Skeletal muscle satellite cell (primary cell): ENCODE measurements around the gene NATD1. TPM values are rescaled to one million over a fixed set of nuclear protein-coding genes. Genes with fewer than 3 reads are reported as not detected.

Experiments
- H3K27me3 ChIP-seq: 2 replicates; pipeline ENCODE4 v1.7.0; 2013; ENCODE audit warnings: low read length; ENCODE audit not compliant: control insufficient read depth, insufficient read depth
- H3K36me3 ChIP-seq: 2 replicates; pipeline ENCODE4 v1.7.0; 2013; ENCODE audit warnings: mild to moderate bottlenecking, control low read depth, low read length; ENCODE audit not compliant: insufficient read depth
- H3K4me1 ChIP-seq: 2 replicates; pipeline ENCODE4 v1.7.0; 2013; ENCODE audit warnings: low read length; ENCODE audit not compliant: control insufficient read depth, insufficient read depth
- H3K4me2 ChIP-seq: 2 replicates; pipeline ENCODE4 v1.7.0; 2013; ENCODE audit warnings: mild to moderate bottlenecking, low read length
- H3K4me3 ChIP-seq: 2 replicates; pipeline ENCODE4 v1.7.0; 2013; ENCODE audit warnings: low read length
- H3K9ac ChIP-seq: 2 replicates; pipeline ENCODE4 v1.7.0; 2013; ENCODE audit warnings: mild to moderate bottlenecking, low read depth, low read length, moderate library complexity
- H3K9me3 ChIP-seq: replicated peaks from 2 replicates; pipeline ENCODE4 v1.7.0; 2013; ENCODE audit warnings: mild to moderate bottlenecking, control low read depth, low read length
- small RNA-seq: library from RNA; depleted of rRNA; stranded (forward); fragments of <200 nt; gene quantifications from one replicate; pipeline ENCODE3, GENCODE V24; 2012

NATD1 gene

GRCh38 chr17:21190078-21190477 is 63.1 kb downstream of the NATD1 start:
- Histone ChIP-seq H3K4me3 (no peak overlapping the region), H3K9me3 (no peaks in the 10 kb centered on the region), H3K4me2 (no peak overlapping the region), H3K36me3 (peaks cover 23% of the 10 kb centered on the region), H3K4me1 (peaks cover 12% of the 10 kb centered on the region), H3K27me3 (no peaks in the 10 kb centered on the region), H3K9ac (no peak overlapping the region)

- no peaks in the 10 kb centered on the region for H3K27me3 ChIP-seq
- H3K4me1 ChIP-seq = peaks cover 6% of the 10 kb centered on the region
- no peak overlapping the region for H3K4me2 ChIP-seq
- H3K9ac ChIP-seq = no peak overlapping the region
- H3K36me3 ChIP-seq = peaks cover 23% of the 10 kb centered on the region
- no peaks in the 10 kb centered on the region for H3K9me3 ChIP-seq
- H3K4me3 ChIP-seq = no peak overlapping the region
These were observed 63.8 kb downstream of the NATD1 start for GRCh38 chr17:21189361-21189760.

Small RNAs within 50 kb of the gene (small RNA-seq; reads per million reads assigned to genes)
- not detected for gene RN7SL426P
